Mesendoderm (in vitro differentiated cells): Measurements from ENCODE around the gene NMRAL1.

Experiments
- DNase-seq: peaks from one replicate; pipeline ENCODE4 v3.0.0; 2013
- H2AK5ac ChIP-seq: 2 replicates; pipeline ENCODE4 v1.6.1; 2013; ENCODE audit warnings: low read length, inconsistent platforms
- H2BK120ac ChIP-seq: 2 replicates; pipeline ENCODE4 v1.6.1; 2013; ENCODE audit warnings: low read depth, mild to moderate bottlenecking, low read length, moderate library complexity, mixed read lengths
- H2BK15ac ChIP-seq: replicated peaks from 2 replicates; pipeline ENCODE4 v1.6.1; 2013; ENCODE audit warnings: low read depth, mild to moderate bottlenecking, moderate library complexity
- H2BK5ac ChIP-seq: 2 replicates; pipeline ENCODE4 v1.6.1; 2013; ENCODE audit warnings: low read length, inconsistent platforms
- H3K18ac ChIP-seq: 2 replicates; pipeline ENCODE4 v1.6.1; 2013; ENCODE audit warnings: mild to moderate bottlenecking, low read length, mixed read lengths
- H3K23ac ChIP-seq: one replicate; pipeline ENCODE4 v1.6.1; 2013; ENCODE audit warnings: low read length
- H3K27ac ChIP-seq: 2 replicates; pipeline ENCODE4 v1.5.1; 2013; ENCODE audit warnings: low read depth, mild to moderate bottlenecking, inconsistent platforms, low read length, moderate library complexity
- H3K27me3 ChIP-seq: 2 replicates; pipeline ENCODE4 v1.6.1; 2013; ENCODE audit warnings: low read length, control low read depth, mild to moderate bottlenecking, inconsistent platforms; ENCODE audit not compliant: insufficient read depth, poor library complexity
- H3K36me3 ChIP-seq: 2 replicates; pipeline ENCODE4 v1.6.1; 2013; ENCODE audit warnings: low read length, inconsistent platforms; ENCODE audit not compliant: control insufficient read depth, insufficient read depth
- H3K4ac ChIP-seq: one replicate; pipeline ENCODE4 v1.6.1; 2013; ENCODE audit warnings: low read depth, mild to moderate bottlenecking, low read length, moderate library complexity
- H3K4me1 ChIP-seq: 2 replicates; pipeline ENCODE4 v1.6.1; 2013; ENCODE audit warnings: low read depth, low read length, inconsistent platforms; ENCODE audit not compliant: control insufficient read depth
- H3K4me2 ChIP-seq: 2 replicates; pipeline ENCODE4 v1.6.1; 2013; ENCODE audit warnings: low read length
- H3K4me3 ChIP-seq: 2 replicates; pipeline ENCODE4 v1.5.1; 2013; ENCODE audit warnings: mild to moderate bottlenecking, low read length
- H3K56ac ChIP-seq: one replicate; pipeline ENCODE4 v1.6.1; 2013; ENCODE audit warnings: low read length
- H3K79me1 ChIP-seq: 2 replicates; pipeline ENCODE4 v1.6.1; 2013; ENCODE audit warnings: low read length, inconsistent platforms
- H3K79me2 ChIP-seq: 2 replicates; pipeline ENCODE4 v1.6.1; 2013; ENCODE audit warnings: mild to moderate bottlenecking, low read length; ENCODE audit not compliant: control insufficient read depth, insufficient read depth
- H3K9ac ChIP-seq: 2 replicates; pipeline ENCODE4 v1.6.1; 2013; ENCODE audit warnings: low read length, inconsistent platforms
- H4K5ac ChIP-seq: one replicate; pipeline ENCODE4 v1.6.1; 2013; ENCODE audit warnings: low read length
- H4K8ac ChIP-seq: one replicate; pipeline ENCODE4 v1.6.1; 2013; ENCODE audit warnings: low read depth, mild to moderate bottlenecking, control low read depth, low read length, moderate library complexity
- WGBS: extraction: QIAGEN DNeasy Blood & Tissue Kit; methylation state at CpG from one replicate; pipeline ENCODE4 v1.1.7; 2013; ENCODE audit warnings: low lambda C conversion rate, missing lambda C conversion rate; ENCODE audit not compliant: insufficient coverage; ENCODE audit errors: extremely low coverage; 5-methylcytosine and 5-hydroxymethylcytosine counted together

Gene NMRAL1

GRCh38 chr16:4512473-4512872, 38.0 kb upstream of the NMRAL1 start:
- H3K79me1 ChIP-seq: no peaks in the 10 kb centered on the region
- no peak overlapping the region for H4K8ac ChIP-seq
- peaks cover 4% of the 10 kb centered on the region for H3K36me3 ChIP-seq
- no peak overlapping the region for H2BK120ac ChIP-seq
- no peak overlapping the region for H3K27ac ChIP-seq
- H3K4me1 ChIP-seq: no peaks in the 10 kb centered on the region
- H3K18ac ChIP-seq: no peak overlapping the region
- H2BK15ac ChIP-seq: no peak overlapping the region
- no peak overlapping the region for H4K5ac ChIP-seq
- H3K4me2 ChIP-seq: no peak overlapping the region
- no peak overlapping the region for H2BK5ac ChIP-seq
- H2AK5ac ChIP-seq: no peak overlapping the region
- H3K27me3 ChIP-seq: no peaks in the 10 kb centered on the region
- no peak overlapping the region for H3K23ac ChIP-seq
- H3K9ac ChIP-seq: no peak overlapping the region
- no peak overlapping the region for H3K56ac ChIP-seq
- no peak for DNase-seq
- no peaks in the 10 kb centered on the region for H3K79me2 ChIP-seq
- no peak overlapping the region for H3K4ac ChIP-seq
- no CpG with 5 or more reads among the region's 10 CpGs for WGBS
- no peak overlapping the region for H3K4me3 ChIP-seq

- no peak overlapping the region for H2BK15ac ChIP-seq
- H3K27ac ChIP-seq: no peak overlapping the region
Measured at GRCh38 chr16:4511441-4512082, 37.1 kb upstream of the NMRAL1 start.

GRCh38 chr16:4510747-4511426, 36.5 kb upstream of the NMRAL1 start:
- Histone ChIP-seq H3K18ac (no peak overlapping the region), H3K4me2 (no peak overlapping the region), H2BK15ac (no peak overlapping the region), H4K8ac (no peak overlapping the region), H3K27me3 (no peaks in the 10 kb centered on the region), H3K9ac (no peak overlapping the region), H3K27ac (no peak overlapping the region), H3K56ac (no peak overlapping the region), H2BK5ac (no peak overlapping the region), H3K23ac (no peak overlapping the region), H3K79me1 (no peaks in the 10 kb centered on the region), H3K36me3 (peaks cover 5% of the 10 kb centered on the region), H2AK5ac (no peak overlapping the region), H3K4me3 (no peak overlapping the region), H4K5ac (no peak overlapping the region), H3K4ac (no peak overlapping the region), H3K4me1 (no peaks in the 10 kb centered on the region), H3K79me2 (no peaks in the 10 kb centered on the region), H2BK120ac (no peak overlapping the region)
- DNase-seq: no peak
- no CpG with 5 or more reads among the region's 14 CpGs for WGBS

More at GRCh38 chr16:4511441-4512082, 37.1 kb upstream of the NMRAL1 start:
- Histone ChIP-seq H3K4me1 (no peaks in the 10 kb centered on the region), H3K56ac (no peak overlapping the region), H3K18ac (no peak overlapping the region), H3K79me1 (no peaks in the 10 kb centered on the region), H3K4ac (no peak overlapping the region), H3K23ac (no peak overlapping the region), H4K8ac (no peak overlapping the region), H3K27me3 (no peaks in the 10 kb centered on the region), H2BK120ac (no peak overlapping the region), H2AK5ac (no peak overlapping the region), H3K9ac (no peak overlapping the region), H3K36me3 (peaks cover 5% of the 10 kb centered on the region), H4K5ac (no peak overlapping the region), H3K4me3 (no peak overlapping the region), H2BK5ac (no peak overlapping the region), H3K79me2 (no peaks in the 10 kb centered on the region), H3K4me2 (no peak overlapping the region)
- DNase-seq: peak; percentile 86
- WGBS: no CpG with 5 or more reads among the region's 9 CpGs

GRCh38 chr16:4510131-4510530, 35.7 kb upstream of the NMRAL1 start:
- H3K79me2 ChIP-seq: no peaks in the 10 kb centered on the region
- H2BK120ac ChIP-seq: no peak overlapping the region
- H3K9ac ChIP-seq: no peak overlapping the region
- no peak overlapping the region for H3K4me3 ChIP-seq
- H3K56ac ChIP-seq: no peak overlapping the region
- no peak overlapping the region for H2BK5ac ChIP-seq
- no peak overlapping the region for H3K27ac ChIP-seq
- no peak for DNase-seq
- H3K36me3 ChIP-seq: peaks cover 5% of the 10 kb centered on the region
- no peak overlapping the region for H3K4me2 ChIP-seq
- H3K4ac ChIP-seq: no peak overlapping the region
- no peak overlapping the region for H2BK15ac ChIP-seq
- H3K18ac ChIP-seq: no peak overlapping the region
- WGBS: no CpG with 5 or more reads among the region's 5 CpGs
- H2AK5ac ChIP-seq: no peak overlapping the region
- H3K4me1 ChIP-seq: no peaks in the 10 kb centered on the region
- H3K79me1 ChIP-seq: no peaks in the 10 kb centered on the region
- H3K27me3 ChIP-seq: no peaks in the 10 kb centered on the region
- no peak overlapping the region for H4K8ac ChIP-seq
- no peak overlapping the region for H3K23ac ChIP-seq
- no peak overlapping the region for H4K5ac ChIP-seq

- Histone ChIP-seq H3K18ac (no peak overlapping the region), H3K36me3 (peaks cover 5% of the 10 kb centered on the region), H3K79me2 (no peaks in the 10 kb centered on the region), H3K27ac (no peak overlapping the region), H3K23ac (no peak overlapping the region), H3K9ac (no peak overlapping the region), H2BK15ac (no peak overlapping the region), H3K4me1 (no peaks in the 10 kb centered on the region), H4K5ac (no peak overlapping the region), H2AK5ac (no peak overlapping the region), H3K4me2 (no peak overlapping the region), H2BK120ac (no peak overlapping the region), H2BK5ac (no peak overlapping the region), H3K4me3 (no peak overlapping the region), H3K79me1 (no peaks in the 10 kb centered on the region), H4K8ac (no peak overlapping the region), H3K27me3 (no peaks in the 10 kb centered on the region), H3K4ac (no peak overlapping the region), H3K56ac (no peak overlapping the region)
- no peak for DNase-seq
- no CpG with 5 or more reads among the region's 8 CpGs for WGBS
Measured at GRCh38 chr16:4509420-4509819, 35.0 kb upstream of the NMRAL1 start.
